ENCODE data around the gene KIRREL3. TPM values are rescaled to one million over a fixed set of nuclear protein-coding genes. Genes with fewer than 3 reads are reported as not detected.

KIRREL3 gene
- total and polyA plus RNA-seq, 7 experiments from 2014 or later, result not detected

DNA sequence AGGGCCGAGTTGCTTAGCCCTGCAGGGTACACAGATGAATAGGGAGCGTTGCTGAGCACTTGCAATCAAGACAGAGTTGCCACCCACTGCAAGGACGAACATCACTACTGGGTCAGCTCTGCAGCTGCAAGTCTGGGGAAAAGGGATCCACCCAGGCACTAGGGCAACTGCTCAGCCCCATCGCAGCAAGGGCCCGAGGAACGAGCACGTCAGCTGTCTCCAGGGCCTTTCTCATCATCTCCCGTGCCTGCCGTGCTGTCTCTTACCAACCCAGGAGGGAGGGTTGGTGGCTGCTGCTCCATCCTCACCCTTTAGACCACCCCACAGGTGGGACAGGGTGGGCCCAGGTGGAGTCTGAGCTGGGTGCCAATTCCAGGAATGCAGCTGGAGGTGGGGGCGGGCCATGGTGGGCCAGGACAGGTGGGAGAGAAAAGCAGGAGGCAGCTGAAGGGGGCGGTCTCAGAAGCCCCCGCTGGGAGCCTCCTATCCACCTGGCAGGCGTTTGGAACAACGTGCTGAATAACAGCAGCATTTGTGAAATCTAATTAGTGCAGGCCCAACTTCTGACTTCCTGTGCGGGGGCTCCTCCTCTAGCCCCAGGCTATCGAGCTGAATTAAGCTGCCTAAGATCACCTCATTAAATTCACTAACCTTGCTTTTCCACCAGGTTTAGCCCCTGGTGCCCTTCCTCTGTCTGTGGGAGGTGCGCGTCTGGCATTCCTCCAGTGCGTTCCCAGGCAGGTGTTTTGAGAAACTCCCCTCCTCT is 392.6 kb downstream of the KIRREL3 start:
- Histone ChIP-seq H3K4me3 (ENCODE audit: low read length) (no peak overlapping the region), H3K4me1 (ENCODE audit: control insufficient read depth in 2 of 2, insufficient read depth in 2 of 2, low read length in 2 of 2) (no peaks in the 10 kb centered on the region), H3K36me3 (ENCODE audit: control insufficient read depth in 2 of 3, insufficient read depth in 3 of 3, low read length in 3 of 3) (no peaks in the 10 kb centered on the region), H3K27ac (ENCODE audit: low read depth, low read length) (no peak overlapping the region), H3K9me3 (ENCODE audit: control insufficient read depth in 2 of 3, low read length in 3 of 3) (no peaks in the 10 kb centered on the region), H3K27me3 (ENCODE audit: control insufficient read depth in 2 of 2, insufficient read depth in 2 of 2, low read length in 2 of 2) (no peaks in the 10 kb centered on the region)
- ChIA-PET CTCF (no interaction called here), POLR2A (no interaction called here)
- no peak for DNase-seq
- intact Hi-C loops (cut with micrococcal nuclease), result no loop called here
- peaks cover 0 to 4% (median 0%) of the 10 kb centered on the region in 11 donors for H3K9me3 Mint-ChIP-seq
- no peak overlapping the region for H3K27ac Mint-ChIP-seq
- H3K27me3 Mint-ChIP-seq, result peaks cover 4 to 31% (median 23%) of the 10 kb centered on the region in 5 donors
- no peak for ATAC-seq
- H3K4me3 Mint-ChIP-seq, result no peak overlapping the region
- H3K4me1 Mint-ChIP-seq, result peaks cover 0 to 4% (median 0%) of the 10 kb centered on the region in 7 donors
- no peaks in the 10 kb centered on the region for H3K36me3 Mint-ChIP-seq

DNA sequence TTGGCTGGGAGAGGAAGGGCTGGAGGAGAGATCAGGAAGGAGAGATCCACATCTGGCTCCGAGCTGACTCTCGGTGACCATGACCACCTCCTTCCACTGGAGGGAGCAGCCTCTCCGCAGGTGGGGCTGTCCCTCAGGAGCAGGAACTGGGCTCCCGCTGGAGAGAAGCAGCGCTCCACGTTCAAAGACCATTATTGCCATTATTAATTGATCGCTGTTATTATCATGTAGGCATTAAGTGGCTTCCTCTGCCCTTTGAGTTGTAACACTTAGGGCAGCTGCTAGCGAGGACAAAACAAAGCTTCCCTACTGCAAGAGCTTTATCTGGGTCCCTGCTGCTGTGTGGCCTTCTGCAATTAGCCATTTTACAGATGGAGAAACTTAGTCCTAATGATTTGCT is 393.2 kb downstream of the KIRREL3 start:
- peaks cover 4 to 37% (median 25%) of the 10 kb centered on the region in 5 donors for H3K27me3 Mint-ChIP-seq
- H3K4me1 Mint-ChIP-seq, result peaks cover 0 to 4% (median 0%) of the 10 kb centered on the region in 7 donors
- intact Hi-C loops (cut with micrococcal nuclease), result no loop called here
- Histone ChIP-seq H3K9me3 (ENCODE audit: control insufficient read depth in 2 of 3, low read length in 3 of 3) (no peaks in the 10 kb centered on the region), H3K4me1 (ENCODE audit: control insufficient read depth in 2 of 2, insufficient read depth in 2 of 2, low read length in 2 of 2) (no peaks in the 10 kb centered on the region), H3K27ac (ENCODE audit: low read depth, low read length) (no peak overlapping the region), H3K36me3 (ENCODE audit: control insufficient read depth in 2 of 3, insufficient read depth in 3 of 3, low read length in 3 of 3) (no peaks in the 10 kb centered on the region), H3K4me3 (ENCODE audit: low read length) (no peak overlapping the region), H3K27me3 (ENCODE audit: control insufficient read depth in 2 of 2, insufficient read depth in 2 of 2, low read length in 2 of 2) (no peaks in the 10 kb centered on the region)
- ATAC-seq (no peak), DNase-seq (no peak)
- H3K9me3 Mint-ChIP-seq, result peaks cover 0 to 4% (median 0%) of the 10 kb centered on the region in 11 donors
- no peaks in the 10 kb centered on the region for H3K36me3 Mint-ChIP-seq
- no peak overlapping the region for H3K4me3 Mint-ChIP-seq
- ChIA-PET CTCF (no interaction called here), POLR2A (no interaction called here)
- no peak overlapping the region for H3K27ac Mint-ChIP-seq

- POLR2A ChIA-PET, result no interaction called here
- Mint-ChIP-seq H3K27me3 (peaks cover 8 to 41% (median 30%) of the 10 kb centered on the region in 5 donors), H3K36me3 (no peaks in the 10 kb centered on the region), H3K4me3 (no peak overlapping the region), H3K4me1 (peaks cover 0 to 4% (median 0%) of the 10 kb centered on the region in 7 donors), H3K9me3 (peaks cover 0 to 4% (median 0%) of the 10 kb centered on the region in 11 donors), H3K27ac (no peak overlapping the region)
- DNase-seq (no peak), ATAC-seq (no peak)
- Histone ChIP-seq H3K36me3 (ENCODE audit: control insufficient read depth in 2 of 3, insufficient read depth in 3 of 3, low read length in 3 of 3) (no peaks in the 10 kb centered on the region), H3K27me3 (ENCODE audit: control insufficient read depth in 2 of 2, insufficient read depth in 2 of 2, low read length in 2 of 2) (no peaks in the 10 kb centered on the region), H3K9me3 (ENCODE audit: control insufficient read depth in 2 of 3, low read length in 3 of 3) (no peaks in the 10 kb centered on the region), H3K27ac (ENCODE audit: low read depth, low read length) (no peak overlapping the region), H3K4me1 (ENCODE audit: control insufficient read depth in 2 of 2, insufficient read depth in 2 of 2, low read length in 2 of 2) (no peaks in the 10 kb centered on the region), H3K4me3 (ENCODE audit: low read length) (no peak overlapping the region)
- CTCF ChIA-PET, result no interaction called here
- intact Hi-C loops (cut with micrococcal nuclease), result no loop called here
These were observed 394.1 kb downstream of the KIRREL3 start for GRCh38 chr11:126606484-126606883.

- Mint-ChIP-seq H3K4me1 (peaks cover 0 to 4% (median 0%) of the 10 kb centered on the region in 7 donors), H3K4me3 (no peak overlapping the region), H3K9me3 (peaks cover 0 to 4% (median 0%) of the 10 kb centered on the region in 11 donors), H3K36me3 (no peaks in the 10 kb centered on the region), H3K27ac (no peak overlapping the region), H3K27me3 (peaks cover 15 to 50% (median 42%) of the 10 kb centered on the region in 5 donors)
- no peaks in the 10 kb centered on the region for H3K36me3 ChIP-seq (ENCODE audit: control insufficient read depth in 2 of 3, insufficient read depth in 3 of 3, low read length in 3 of 3)
- DNase-seq (no peak), ATAC-seq (no peak)
- H3K4me3 ChIP-seq (ENCODE audit: low read length), result no peak overlapping the region
- intact Hi-C loops (cut with micrococcal nuclease), result no loop called here
- no peaks in the 10 kb centered on the region for H3K9me3 ChIP-seq (ENCODE audit: control insufficient read depth in 2 of 3, low read length in 3 of 3)
- ChIA-PET POLR2A (no interaction called here), CTCF (no interaction called here)
- H3K27me3 ChIP-seq (ENCODE audit: control insufficient read depth in 2 of 2, insufficient read depth in 2 of 2, low read length in 2 of 2), result no peaks in the 10 kb centered on the region
- H3K4me1 ChIP-seq (ENCODE audit: control insufficient read depth in 2 of 2, insufficient read depth in 2 of 2, low read length in 2 of 2), result no peaks in the 10 kb centered on the region
- H3K27ac ChIP-seq (ENCODE audit: low read depth, low read length), result no peak overlapping the region
These were observed 396.1 kb downstream of the KIRREL3 start for GRCh38 chr11:126604461-126604860.

DNA sequence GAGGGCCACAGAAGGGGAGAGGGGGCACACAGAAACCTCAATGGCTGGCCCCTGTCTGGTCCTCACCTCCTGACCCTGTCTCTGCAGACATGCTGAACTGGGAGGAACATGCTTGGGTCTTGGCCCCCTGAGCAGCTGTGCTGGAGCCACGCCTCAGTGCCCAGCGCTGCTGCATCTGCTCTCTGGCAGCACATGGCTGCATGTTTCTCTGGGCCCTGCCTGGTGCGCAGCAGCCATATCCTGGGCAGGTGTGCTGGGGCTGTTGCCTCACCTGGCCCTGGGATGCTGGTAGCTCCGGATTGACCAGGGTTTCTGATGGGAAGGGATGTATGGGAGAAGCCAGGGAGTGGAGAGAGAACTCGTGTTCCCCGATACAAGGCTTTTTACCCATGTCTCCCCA is 397.1 kb downstream of the KIRREL3 start:
- ChIA-PET CTCF (no interaction called here), POLR2A (no interaction called here)
- H3K36me3 ChIP-seq (ENCODE audit: control insufficient read depth in 2 of 3, insufficient read depth in 3 of 3, low read length in 3 of 3), result no peaks in the 10 kb centered on the region
- Mint-ChIP-seq H3K27ac (no peak overlapping the region), H3K9me3 (peaks cover 0 to 10% (median 1%) of the 10 kb centered on the region in 11 donors), H3K4me3 (no peak overlapping the region), H3K27me3 (peaks cover 20 to 59% (median 42%) of the 10 kb centered on the region in 5 donors), H3K36me3 (no peaks in the 10 kb centered on the region), H3K4me1 (peaks cover 0 to 4% (median 0%) of the 10 kb centered on the region in 7 donors)
- no peaks in the 10 kb centered on the region for H3K27me3 ChIP-seq (ENCODE audit: control insufficient read depth in 2 of 2, insufficient read depth in 2 of 2, low read length in 2 of 2)
- H3K4me3 ChIP-seq (ENCODE audit: low read length), result no peak overlapping the region
- no peak for DNase-seq
- no peak overlapping the region for H3K27ac ChIP-seq (ENCODE audit: low read depth, low read length)
- no peak for ATAC-seq
- intact Hi-C loops (cut with micrococcal nuclease), result no loop called here
- no peaks in the 10 kb centered on the region for H3K9me3 ChIP-seq (ENCODE audit: control insufficient read depth in 2 of 3, low read length in 3 of 3)
- H3K4me1 ChIP-seq (ENCODE audit: control insufficient read depth in 2 of 2, insufficient read depth in 2 of 2, low read length in 2 of 2), result no peaks in the 10 kb centered on the region

- H3K9me3 Mint-ChIP-seq, result peaks cover 0 to 11% (median 2%) of the 10 kb centered on the region in 11 donors
- H3K36me3 Mint-ChIP-seq, result no peaks in the 10 kb centered on the region
- no peak overlapping the region for H3K4me3 Mint-ChIP-seq
- intact Hi-C loops (cut with micrococcal nuclease), result no loop called here
- ChIA-PET CTCF (no interaction called here), POLR2A (no interaction called here)
- no peak overlapping the region for H3K27ac ChIP-seq (ENCODE audit: low read depth, low read length)
- H3K4me1 ChIP-seq (ENCODE audit: control insufficient read depth in 2 of 2, insufficient read depth in 2 of 2, low read length in 2 of 2), result no peaks in the 10 kb centered on the region
- H3K27me3 ChIP-seq (ENCODE audit: control insufficient read depth in 2 of 2, insufficient read depth in 2 of 2, low read length in 2 of 2), result no peaks in the 10 kb centered on the region
- H3K27ac Mint-ChIP-seq, result no peak overlapping the region
- H3K9me3 ChIP-seq (ENCODE audit: control insufficient read depth in 2 of 3, low read length in 3 of 3), result no peaks in the 10 kb centered on the region
- peaks cover 0 to 4% (median 0%) of the 10 kb centered on the region in 7 donors for H3K4me1 Mint-ChIP-seq
- H3K4me3 ChIP-seq (ENCODE audit: low read length), result no peak overlapping the region
- no peaks in the 10 kb centered on the region for H3K36me3 ChIP-seq (ENCODE audit: control insufficient read depth in 2 of 3, insufficient read depth in 3 of 3, low read length in 3 of 3)
- DNase-seq (no peak), ATAC-seq (no peak)
- H3K27me3 Mint-ChIP-seq, result peaks cover 22 to 59% (median 42%) of the 10 kb centered on the region in 5 donors
These were observed 397.6 kb downstream of the KIRREL3 start for GRCh38 chr11:126602993-126603392.

DNA sequence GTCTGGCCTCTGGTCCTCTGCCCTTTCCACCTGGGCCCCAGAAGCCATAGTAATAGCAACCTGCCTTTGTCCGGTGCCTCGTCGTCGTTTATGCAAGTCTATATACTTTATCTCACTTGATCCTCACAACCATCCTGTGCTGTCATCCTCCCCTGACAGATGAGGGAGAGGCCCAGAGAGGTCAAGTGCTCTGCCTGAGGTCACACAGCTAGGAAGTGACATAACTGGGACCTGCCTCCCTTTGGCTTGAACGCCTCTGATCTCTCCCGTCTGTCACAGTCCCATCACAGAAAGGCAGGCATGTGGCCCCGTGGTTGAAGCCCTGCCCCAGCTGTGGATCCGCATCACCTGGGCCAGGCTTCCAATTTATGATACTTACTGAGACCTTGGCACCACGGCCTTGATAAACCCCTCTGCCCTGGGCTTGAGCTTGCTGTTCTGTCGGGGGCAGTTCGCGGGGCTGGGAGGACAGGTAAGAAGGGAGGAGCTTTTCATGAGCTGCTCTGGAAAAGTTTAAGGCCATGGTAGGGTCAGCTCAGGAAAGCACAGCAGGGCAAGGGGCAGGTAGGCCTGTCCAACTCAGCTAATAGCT is 398.1 kb downstream of the KIRREL3 start:
- H3K9me3 ChIP-seq (ENCODE audit: control insufficient read depth in 2 of 3, low read length in 3 of 3), result no peaks in the 10 kb centered on the region
- no peaks in the 10 kb centered on the region for H3K4me1 ChIP-seq (ENCODE audit: control insufficient read depth in 2 of 2, insufficient read depth in 2 of 2, low read length in 2 of 2)
- no peaks in the 10 kb centered on the region for H3K36me3 Mint-ChIP-seq
- ATAC-seq, result no peak
- H3K27me3 Mint-ChIP-seq, result peaks cover 24 to 59% (median 42%) of the 10 kb centered on the region in 5 donors
- no peak overlapping the region for H3K27ac Mint-ChIP-seq
- ChIA-PET POLR2A (no interaction called here), CTCF (no interaction called here)
- H3K27ac ChIP-seq (ENCODE audit: low read depth, low read length), result no peak overlapping the region
- H3K27me3 ChIP-seq (ENCODE audit: control insufficient read depth in 2 of 2, insufficient read depth in 2 of 2, low read length in 2 of 2), result no peaks in the 10 kb centered on the region
- no peak for DNase-seq
- intact Hi-C loops (cut with micrococcal nuclease), result no loop called here
- H3K4me1 Mint-ChIP-seq, result peaks cover 0 to 4% (median 0%) of the 10 kb centered on the region in 7 donors
- H3K36me3 ChIP-seq (ENCODE audit: control insufficient read depth in 2 of 3, insufficient read depth in 3 of 3, low read length in 3 of 3), result no peaks in the 10 kb centered on the region
- peaks cover 0 to 14% (median 3%) of the 10 kb centered on the region in 11 donors for H3K9me3 Mint-ChIP-seq
- H3K4me3 ChIP-seq (ENCODE audit: low read length), result no peak overlapping the region
- H3K4me3 Mint-ChIP-seq, result no peak overlapping the region
